ENCODE measurements around the gene SLC12A7.

GRCh38 chr5:1152771-1153282 is 41.0 kb upstream of the SLC12A7 start:
- TF ChIP-seq POLR2A (IDR thresholded peaks at IDR 0.05; ENCODE audit: low read length) (no peak), GATA1 (IDR thresholded peaks at IDR 0.05; ENCODE audit: low read depth, low read length) (no peak)
